GM18909 (cell line): ENCODE results near the gene PSKH1.
"Not testable (repeated sequence)": the region's sequence is repeated elsewhere in the genome, so short reads cannot be mapped to it uniquely, and the experiment has no call there.

Experiments used
- ATAC-seq: cut with Tn5 transposase; IDR thresholded peaks from one replicate; pipeline ENCODE4 v1.9.1; 2021; ENCODE audit warnings: mild to moderate bottlenecking; ENCODE audit not compliant: unreplicated experiment, poor library complexity

The PSKH1 gene

GRCh38 chr16:67972285-67972684 lies 79.2 kb downstream of the PSKH1 start:
- ATAC-seq = not testable (repeated sequence)

- no peak for ATAC-seq
Measured at GRCh38 chr16:67975321-67976105, 82.5 kb downstream of the PSKH1 start.

- ATAC-seq = no peak
Measured at GRCh38 chr16:67976205-67976604, 83.2 kb downstream of the PSKH1 start.

GRCh38 chr16:67977005-67977404 lies 84.0 kb downstream of the PSKH1 start:
- no peak for ATAC-seq

GRCh38 chr16:67977469-67978227 lies 84.6 kb downstream of the PSKH1 start:
- ATAC-seq = no peak
